GM18858 (cell line): ENCODE measurements around the gene GP1BB.
"Not testable (repeated sequence)": the region's sequence is repeated elsewhere in the genome, so short reads cannot be mapped to it uniquely, and the experiment has no call there.

Experiments
- ATAC-seq: cut with Tn5 transposase; IDR thresholded peaks from one replicate; pipeline ENCODE4 v1.9.1; 2021; ENCODE audit not compliant: unreplicated experiment

GP1BB gene

DNA sequence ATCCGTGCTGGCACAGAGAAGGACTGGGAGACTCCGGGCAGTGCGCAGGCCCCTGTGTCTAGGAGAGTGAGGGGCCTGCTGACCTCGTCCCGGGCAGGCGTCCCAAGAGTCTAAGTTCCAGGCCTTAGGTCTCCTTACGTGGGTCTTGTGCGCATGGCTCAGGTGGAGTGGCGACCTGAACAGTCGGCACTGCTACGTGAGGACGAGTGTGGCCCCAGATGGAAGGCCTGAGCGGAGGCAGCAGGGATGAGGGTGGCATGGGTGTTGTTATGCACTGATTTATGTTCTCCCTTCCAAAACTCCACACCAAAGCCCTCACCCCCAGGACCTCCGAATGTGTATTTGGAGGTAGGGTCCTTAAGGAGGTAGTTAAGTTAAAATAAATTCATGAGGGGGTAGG lies 29.8 kb upstream of the GP1BB start:
- no peak for ATAC-seq

DNA sequence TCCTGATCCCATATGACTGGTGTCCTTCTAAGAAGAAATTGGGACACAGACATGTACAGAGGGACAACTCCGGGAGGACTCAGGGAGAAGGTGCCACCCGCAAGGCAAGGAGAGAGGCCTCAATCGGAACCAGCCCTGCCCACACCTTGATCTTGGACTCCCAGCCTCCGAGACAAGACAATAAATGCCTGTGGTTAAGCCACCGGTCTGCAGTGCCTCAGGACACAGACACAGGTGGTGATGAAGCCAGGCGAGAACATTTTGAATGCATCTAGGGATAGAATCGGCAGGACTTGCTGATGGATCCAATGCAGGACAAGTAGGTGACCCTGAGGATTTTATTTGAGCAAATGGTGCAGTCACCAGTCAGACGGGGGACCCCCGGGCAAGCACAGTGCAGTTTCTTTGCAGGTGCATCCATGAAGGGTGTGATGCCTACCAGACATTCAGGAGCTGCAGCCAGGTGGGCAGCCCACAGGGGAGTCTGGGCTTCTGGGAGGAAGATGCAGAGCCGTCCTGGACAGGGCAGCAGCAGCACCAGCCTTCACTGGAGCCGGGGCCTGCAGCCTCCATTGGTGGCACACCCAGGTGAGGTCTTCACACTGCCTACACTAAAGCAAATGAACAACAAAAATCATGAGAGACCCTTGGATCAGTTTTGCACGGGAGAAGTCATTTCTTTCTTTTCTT lies 29.2 kb upstream of the GP1BB start:
- ATAC-seq = no peak

DNA sequence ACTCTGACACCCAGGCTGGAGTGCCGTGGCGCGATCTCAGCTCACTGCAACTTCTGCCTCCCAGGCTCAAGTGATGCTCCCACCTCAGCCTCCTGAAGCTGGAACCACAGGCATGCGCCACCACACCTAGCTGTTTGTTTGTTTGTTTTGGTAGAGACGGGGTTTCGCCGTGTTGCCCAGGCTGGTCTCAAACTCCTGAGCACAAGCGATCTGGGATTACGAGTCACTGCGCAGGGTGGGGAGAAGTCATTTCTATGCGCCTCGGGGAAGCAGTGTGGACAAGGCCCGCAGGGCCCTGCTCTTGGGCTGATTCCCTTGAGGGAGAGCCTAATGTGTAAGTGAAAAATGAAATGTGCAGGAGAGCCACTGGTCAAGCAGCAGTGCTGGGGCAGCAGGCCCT lies 28.6 kb upstream of the GP1BB start:
- no peak for ATAC-seq

DNA sequence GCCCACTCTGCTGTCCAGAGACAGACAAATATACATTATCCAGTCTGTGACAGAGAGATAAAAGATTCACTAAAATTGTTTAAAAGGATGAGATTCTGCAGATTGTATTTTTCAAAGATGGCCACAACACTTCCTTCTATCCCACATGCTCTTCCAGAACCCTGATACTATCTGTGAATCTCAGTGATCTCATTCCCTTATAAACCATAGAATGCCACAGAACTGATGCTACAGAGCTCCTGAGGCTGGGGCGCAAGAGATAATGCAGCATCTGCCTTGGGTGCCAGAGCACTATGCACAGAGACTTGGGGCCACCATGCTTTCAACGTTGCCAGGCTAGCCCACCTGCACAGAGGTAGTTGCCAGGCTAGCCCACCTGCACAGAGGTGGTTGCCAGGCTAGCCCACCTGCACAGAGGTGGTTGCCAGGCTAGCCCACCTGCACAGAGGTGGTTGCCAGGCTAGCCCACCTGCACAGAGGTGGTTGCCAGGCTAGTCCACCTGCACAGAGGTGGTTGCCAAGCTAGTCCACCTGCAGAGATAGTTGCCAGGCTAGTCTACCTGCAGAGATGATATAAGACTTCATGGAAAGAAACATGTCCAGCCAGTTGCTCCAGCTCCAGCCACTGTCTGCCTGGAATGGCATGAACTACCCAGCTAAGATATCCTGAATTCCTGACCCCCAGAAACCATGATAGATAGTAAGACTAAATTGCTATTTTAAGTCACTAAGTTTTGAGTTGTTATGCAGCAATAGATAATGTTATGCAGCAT lies 26.6 kb upstream of the GP1BB start:
- ATAC-seq = no peak

DNA sequence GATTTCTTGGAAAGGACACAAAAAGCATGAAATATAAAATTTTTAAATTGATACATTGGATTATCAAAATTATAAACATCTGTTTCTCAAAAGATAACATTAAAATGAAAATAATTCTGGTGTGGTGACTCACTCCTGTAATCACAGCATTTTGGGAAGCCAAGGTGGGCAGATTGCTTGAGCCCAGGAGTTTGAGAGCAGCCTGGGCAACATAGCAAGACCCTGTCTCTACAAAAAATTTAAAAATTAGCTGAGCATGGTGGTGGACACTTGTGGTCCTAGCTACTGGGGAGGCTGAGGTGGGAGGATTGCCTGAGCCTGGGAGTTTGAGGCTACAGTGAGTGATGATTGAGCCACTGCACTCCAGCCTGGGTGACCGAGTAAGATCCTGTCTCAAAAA lies 25.5 kb upstream of the GP1BB start:
- ATAC-seq = not testable (repeated sequence)

DNA sequence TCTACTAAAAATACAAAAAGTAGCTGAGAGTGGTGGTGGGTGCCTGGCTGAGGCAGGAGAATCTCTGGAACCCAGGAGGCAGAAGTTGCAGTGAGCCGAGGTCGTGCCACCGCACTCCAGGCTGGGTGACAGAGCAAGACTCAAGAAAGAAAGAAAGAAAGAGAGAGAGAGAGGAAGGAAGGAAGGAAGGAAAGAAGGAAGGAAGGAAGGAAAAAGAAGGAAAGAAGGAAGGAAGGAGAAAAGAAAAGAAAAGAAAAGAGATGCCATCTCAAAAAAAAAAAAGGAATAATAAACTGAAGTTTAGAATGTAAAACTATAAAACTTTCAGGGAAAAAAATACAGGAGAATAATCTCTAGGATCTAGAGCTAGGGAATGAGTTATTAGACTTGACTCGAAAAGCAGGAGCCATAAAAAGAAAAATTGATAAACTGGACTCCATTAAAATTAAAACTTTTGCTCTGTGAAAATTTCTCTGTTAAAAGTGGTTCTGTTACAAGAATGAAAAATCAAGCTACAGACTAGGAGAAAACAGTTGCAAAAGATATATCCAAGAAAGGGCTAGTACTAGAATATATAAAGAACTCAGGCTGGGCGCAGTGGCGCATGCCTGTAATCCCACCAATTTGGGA lies 22.4 kb upstream of the GP1BB start:
- no peak for ATAC-seq

DNA sequence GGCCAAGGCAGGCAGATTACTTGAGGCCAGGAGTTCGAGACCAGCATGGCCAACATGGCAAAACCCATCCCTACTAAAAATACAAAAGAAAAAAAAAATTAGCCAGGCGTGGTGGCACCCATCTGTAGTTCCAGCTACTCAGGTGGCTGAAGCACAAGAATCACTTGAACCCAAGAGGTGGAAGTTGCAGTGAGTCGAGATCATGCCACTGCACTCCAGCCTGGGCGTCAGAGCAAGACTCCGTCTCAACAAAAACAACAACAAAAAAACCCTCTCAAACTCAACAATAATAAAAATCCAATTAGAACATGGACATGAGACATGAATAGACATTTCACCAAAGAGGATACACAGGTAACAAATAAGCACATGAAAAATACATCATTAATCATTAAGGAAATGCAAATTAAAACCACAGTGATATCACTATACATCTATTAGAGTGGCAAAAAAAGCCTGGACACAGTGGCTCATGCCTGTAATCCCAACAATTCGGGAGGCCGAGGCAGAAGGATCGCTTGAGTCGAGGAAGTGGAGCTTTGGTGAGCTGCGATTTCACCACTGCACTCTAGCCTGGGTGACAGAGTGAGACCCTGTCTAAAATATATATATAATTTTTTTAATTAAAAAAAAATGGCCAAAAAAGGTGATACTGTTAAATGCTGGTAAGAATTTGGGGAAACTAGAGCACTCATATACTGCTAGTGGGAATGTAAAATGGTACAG lies 21.8 kb upstream of the GP1BB start:
- ATAC-seq = no peak

DNA sequence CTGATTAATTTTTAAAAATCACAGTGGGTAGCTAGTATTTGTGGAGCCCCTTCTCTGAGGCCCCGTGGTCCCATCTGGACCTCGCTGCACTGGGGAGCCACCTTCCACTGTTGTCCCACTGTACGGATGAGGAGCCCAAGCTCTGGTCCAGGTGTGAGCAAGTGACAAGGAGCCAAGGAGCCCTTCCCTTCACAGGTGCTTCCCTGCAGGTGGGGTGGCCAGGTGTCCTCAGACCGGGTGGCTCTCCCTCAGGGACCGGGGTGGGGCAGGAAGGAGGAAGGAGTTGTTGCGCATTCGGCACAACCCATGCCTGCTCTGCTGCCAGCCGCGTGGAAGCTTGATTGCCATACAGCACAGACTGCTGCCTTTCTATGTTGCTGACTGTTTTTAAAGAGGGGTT lies 19.5 kb upstream of the GP1BB start:
- no peak for ATAC-seq

DNA sequence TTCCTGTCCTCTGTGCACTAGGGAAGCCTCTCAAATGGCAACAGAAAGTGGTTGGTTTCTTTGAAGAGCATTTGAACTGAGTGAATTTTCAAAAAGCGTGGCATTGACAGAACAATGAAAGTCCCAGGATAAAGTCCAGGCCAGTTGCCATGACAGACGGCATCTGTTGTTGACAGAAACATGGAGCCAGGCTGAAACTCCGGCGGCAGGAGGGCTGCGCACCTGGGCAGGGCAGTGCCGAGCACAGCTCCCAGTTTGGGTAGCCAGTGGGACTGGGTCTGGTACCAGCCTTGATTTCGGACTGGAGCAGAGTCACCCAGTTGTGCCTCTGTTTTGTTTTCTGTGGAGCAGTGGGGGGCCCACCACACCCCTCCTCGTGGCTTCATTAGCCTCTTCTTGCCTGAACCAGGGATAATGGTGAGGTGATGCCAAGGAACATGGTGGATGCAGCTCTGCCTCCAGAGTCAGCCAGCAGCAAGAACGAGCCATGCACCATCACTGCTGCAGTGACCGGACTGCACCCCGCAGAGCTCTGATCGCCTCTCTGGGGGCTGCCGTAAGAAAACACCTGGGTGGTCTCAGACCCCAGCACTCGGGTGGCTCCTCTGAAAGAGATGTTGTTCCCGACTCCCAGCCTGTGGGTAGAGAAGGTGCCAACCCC lies 18.9 kb upstream of the GP1BB start:
- ATAC-seq = no peak

DNA sequence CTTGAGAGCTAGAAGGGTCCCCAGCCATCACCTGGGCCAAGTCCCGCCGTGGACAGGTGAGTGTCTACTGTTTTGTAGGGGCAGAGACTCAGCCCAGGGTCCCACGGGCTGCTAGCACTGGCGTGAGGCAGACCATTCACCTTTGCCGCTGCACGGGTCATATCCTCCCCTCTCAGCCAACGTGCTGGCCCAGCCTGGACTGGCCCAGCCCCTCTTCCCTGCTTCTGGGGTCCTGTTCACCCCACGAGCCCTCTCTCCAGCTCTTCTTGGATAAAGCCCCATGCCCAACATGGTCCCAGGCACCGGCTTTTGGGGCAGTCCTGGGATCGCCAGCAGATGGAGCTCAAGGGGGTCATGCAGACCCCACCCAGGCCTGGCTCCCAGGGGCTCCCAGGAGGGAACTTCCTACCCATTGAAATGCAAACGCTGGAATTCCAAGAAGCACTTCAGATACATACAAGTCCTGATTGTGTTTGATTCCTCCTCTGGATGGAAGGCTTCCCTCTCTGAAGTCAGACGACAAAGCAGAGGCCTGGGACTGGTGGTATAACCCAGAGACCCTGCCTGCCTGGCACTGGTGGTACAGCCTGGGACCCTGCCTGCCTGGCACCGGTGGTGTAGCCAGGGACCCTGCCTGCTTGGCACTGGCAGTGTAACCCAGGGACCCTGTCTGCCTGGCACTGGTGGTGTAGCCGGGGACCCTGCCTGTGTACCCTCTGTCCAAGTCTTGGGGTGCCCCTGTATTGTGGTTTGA lies 18.0 kb upstream of the GP1BB start:
- no peak for ATAC-seq

DNA sequence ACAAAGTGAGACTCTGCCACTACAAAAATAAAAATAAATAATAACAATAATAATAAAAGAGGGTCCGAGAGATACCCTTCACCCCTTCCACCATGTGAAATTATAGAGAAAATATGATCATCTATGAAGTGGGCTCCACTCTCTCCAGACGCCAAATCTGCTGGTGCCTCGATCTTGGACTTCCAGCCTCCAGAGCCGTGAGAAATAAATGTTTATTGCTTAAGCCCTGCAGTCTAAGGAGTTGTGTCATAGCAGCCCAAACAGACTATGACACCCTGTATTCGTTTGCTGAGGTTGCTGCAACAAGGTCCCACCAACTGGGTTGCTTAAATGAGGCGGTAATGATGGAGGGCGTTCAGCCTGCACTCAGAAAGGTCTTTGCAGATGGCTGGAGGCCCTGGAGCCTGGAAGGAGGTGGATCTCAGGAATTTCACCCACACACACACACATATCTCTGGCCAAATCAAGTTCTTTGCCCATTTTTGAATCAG lies 16.6 kb upstream of the GP1BB start:
- ATAC-seq = no peak

DNA sequence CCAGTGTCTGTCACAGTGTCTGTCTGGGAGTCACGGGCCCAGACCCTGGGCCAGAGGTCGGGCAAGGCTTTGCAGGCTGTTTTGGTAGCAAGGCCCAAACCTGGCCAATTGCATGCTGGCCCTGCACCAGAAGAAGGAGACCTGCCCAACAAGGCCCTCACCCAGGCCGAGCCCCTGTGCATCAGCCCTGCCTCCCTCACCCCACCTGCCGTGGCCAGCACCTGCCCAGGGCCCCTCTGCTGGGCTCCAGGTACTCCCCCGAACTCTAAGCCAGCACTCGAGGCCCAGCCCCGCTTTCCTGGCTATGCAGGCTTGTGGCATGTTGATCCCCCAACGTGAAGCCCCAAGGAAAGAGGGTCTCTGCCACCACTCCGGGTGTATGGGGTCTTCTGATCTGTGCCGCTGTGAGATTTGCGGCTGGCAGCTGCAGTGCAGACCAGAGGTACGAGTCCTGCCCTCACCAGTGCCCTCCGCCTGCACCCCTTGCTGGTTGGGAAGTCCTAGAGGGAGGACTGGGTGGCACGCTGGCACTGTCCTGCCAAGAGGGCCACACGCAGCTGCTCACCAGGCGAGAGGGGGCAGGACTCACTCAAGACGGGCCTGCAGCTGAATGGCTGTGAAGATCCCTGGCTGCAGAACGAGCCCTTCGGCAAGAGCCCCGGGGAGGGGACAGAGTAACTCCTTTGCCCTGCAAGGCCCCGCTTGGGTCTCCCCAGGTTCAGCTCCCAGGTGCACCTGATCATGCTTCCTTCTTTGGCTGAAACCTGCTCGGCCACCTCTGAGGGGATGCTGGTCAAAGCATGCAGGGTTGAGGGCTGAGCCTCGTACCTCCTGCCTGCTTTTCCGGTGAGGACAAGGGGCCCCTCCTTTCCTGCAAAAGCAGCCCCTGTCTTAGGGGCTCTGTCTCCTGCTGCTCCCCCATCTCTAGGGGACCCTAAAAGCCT lies 15.7 kb upstream of the GP1BB start:
- ATAC-seq = no peak

DNA sequence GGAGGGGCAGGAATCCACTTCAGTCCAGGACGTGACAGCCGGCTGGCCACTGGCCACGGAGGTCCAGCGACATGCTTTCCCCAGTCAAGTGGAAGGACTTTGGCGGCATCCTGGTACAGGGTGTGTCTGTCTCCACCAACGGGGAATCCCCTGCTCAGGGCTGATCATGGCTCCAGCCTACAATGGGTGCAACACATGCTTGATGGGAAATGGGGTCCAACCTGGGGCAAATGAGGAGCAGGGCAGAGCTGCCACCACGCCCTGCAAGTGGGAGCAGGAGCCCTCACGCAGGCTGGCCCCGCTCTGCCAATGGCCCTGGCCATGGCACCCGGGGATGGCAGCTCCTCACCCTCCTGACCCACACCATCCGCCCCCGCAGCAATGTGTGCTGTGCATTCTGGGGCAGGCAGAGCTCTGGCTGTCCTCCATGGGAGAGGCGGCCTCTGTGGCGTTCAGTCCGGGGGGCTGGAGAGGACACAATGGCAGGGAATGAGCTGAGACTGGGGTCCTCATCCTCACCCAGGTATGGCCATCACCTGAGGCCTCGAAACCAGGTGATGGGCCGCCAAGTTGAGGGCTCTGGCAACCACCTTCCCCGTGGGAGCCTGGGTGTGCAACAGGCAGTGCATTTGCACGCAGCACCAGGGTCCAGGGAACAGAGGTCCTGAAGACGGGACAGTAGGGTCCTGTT lies 14.9 kb upstream of the GP1BB start:
- no peak for ATAC-seq

DNA sequence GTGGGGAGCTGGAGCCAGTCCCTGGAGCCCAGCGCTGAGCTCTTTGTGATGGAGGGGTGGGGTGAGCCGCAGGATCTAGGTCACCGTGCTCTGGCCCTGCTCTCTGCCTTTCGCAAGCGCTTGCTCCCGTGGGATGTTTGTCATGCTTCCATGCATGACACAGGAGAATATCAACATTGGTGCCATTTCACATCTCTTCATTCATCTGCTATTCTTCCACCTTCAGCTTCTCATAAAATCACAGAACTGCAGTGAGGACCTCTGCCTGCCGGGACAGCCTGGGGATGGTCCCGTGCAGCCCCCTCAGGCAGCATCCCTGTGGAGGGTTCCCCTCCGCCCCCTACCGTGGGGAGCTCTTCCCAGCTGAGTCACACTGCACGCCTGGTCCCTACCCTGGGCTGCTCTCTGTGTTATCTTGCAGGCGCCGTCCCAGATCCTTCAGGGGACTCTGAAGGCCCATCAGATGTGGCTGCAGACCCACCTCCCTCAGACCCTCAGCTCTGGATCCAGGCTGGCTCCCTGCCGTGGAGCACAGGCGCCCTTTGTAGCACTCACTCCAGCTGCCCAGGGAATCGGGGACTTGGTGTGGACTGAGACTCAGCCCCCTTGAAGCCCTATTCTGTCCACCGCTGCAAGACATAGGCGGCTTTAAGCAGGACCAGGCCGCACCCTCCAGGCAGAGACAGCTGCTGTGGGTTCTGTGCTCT lies 14.1 kb upstream of the GP1BB start:
- no peak for ATAC-seq

DNA sequence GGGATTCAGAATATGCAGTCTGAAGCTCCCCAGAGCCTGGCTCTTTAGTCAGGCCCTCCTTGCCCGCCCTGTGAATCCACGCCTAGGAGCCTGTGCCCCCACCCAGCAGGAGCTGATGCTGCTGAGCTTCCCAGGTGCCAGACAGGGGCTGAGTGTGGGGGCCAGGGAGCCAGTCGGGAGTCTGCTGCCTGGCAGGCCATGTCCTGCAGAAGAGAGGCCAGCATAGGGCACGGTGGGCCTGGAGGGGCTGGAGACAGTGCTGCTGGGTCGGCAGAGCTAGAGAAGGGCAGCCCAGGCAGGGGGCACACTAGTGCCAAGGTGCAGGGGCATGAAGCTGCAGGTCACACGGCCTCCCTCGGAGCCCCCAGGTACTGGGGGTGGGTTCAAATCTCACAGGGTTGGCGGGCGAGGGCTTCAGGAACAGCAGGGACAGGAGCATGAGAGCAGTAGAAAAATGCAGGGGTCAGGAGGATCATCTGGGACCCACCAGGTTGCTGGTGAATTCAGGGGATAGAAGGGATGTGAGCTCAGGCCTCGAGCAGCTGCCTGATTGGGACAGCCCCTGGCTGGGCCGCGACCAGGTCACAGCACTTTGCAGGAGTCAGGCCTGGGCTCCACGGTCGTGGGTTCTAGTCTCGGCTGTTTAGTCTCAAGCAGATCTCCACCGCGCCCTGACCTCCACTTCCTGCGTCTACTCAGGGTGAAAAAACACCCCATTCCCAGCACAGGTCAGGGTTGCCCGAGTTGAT lies 13.1 kb upstream of the GP1BB start:
- ATAC-seq = no peak

DNA sequence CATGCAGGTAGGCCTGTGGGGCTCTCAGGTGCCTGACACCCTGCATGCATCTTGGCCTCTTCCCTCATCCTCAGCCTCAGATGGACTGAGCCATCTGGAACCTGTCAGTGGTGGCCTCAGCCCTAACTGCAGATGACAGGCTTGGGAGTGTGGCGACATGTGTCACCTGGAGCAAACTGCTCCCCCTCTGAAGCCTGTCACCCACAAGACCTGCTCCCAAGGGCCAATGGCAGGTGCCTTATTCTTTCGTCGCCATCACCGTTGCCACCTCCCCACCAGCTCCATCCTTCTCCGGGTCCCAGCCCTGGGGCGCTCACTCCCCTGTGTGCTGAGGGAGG lies 12.6 kb upstream of the GP1BB start:
- ATAC-seq = no peak

DNA sequence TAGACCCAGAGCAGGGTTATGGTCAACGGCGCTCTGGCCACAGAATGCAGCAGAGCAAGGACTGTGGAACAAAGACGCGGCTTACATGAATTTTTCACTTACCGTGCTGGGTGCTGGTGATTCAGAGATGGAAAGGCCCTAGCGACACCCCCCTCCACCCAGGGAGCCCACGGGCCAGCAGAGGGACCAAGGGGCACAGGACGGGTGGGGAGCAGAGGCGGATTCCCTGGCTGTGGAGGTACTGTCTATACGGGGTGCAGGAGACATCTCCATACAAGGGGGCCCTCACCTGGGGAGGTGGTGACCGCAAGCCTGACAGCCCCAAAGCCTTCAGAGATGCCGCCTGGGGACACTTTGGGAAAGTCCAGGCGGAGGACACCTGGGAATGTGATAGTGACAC lies 10.1 kb upstream of the GP1BB start:
- no peak for ATAC-seq
